GM21390 (cell line): ENCODE measurements around the gene TRUB1.
"Not testable (repeated sequence)": the region's sequence is repeated elsewhere in the genome, so short reads cannot be mapped to it uniquely, and the experiment has no call there.

Experiments
- ATAC-seq: cut with Tn5 transposase; IDR thresholded peaks from one replicate; pipeline ENCODE4 v1.9.1; 2021; ENCODE audit not compliant: unreplicated experiment

Gene TRUB1

GRCh38 chr10:114923551-114923950, 14.4 kb upstream of the TRUB1 start:
- no peak for ATAC-seq

DNA sequence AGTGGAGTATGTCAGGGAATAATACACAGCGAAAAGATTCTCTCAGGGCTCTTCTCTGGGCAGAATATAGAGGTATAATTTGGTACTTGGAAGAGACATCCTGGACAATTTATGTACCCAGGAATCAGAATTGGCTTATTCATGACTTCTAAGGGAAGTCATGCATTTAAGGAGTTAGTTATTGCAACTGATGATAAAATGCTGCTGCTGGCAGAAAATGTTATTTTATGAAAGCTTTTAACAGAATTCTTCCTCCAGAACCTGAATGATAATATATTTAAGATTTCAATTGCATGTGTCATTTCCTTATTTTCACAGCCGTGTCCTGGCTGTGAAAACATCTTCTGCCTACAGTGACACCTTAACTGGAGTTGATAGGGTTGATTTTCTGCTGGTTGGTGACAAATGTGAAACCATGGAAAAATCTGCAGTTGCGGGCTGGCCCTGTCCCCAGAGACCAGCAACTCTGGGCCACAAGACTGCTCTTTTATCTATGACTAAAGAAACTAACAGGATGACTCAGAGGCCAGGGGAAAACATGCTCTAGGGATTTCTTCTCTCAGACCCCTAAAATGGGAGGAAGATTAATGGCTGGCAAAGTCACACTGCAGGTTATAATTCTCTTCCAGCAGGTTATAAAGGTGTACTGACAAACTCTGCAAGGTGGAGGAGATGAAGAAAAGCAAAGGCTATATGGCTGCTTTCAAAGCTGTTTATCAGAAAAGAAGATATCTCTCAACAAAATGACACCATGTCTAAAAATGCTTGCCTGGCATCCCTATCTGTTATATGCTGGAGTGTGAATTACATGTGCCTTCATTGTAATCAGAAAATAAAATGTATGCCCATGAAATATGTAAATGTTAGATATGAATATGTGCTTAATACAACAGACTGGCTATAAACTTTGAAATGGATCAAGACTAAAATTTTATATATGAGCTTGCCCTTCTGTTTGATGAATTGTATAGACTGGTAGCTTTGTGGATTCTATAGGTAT, 12.1 kb upstream of the TRUB1 start:
- peak; percentile 83 for ATAC-seq

DNA sequence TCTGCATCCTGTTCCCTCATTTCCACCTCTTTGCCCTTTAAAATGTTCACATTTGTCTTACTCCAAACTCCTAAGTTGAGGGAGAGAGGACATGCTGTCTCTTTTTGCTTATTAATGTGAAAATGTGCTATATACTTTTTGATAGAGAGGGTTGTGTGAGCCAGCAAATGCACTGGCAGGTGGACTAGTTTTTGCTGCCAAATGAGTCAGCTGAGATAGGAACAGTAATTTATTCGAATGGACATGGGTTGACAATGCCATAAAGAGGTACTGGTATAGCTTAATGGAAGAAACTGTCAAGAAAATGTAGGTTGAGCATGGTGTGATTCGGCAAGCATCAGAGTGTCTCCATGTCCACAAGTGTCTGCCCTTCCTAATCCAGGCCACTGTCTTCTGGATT, 9.2 kb upstream of the TRUB1 start:
- ATAC-seq: no peak

- no peak for ATAC-seq
Observed at GRCh38 chr10:114930320-114930719, 7.7 kb upstream of the TRUB1 start.

- ATAC-seq: no peak
Observed at GRCh38 chr10:114931072-114931679, 6.8 kb upstream of the TRUB1 start.

- ATAC-seq: no peak
Observed at GRCh38 chr10:114932225-114932624, 5.8 kb upstream of the TRUB1 start.

DNA sequence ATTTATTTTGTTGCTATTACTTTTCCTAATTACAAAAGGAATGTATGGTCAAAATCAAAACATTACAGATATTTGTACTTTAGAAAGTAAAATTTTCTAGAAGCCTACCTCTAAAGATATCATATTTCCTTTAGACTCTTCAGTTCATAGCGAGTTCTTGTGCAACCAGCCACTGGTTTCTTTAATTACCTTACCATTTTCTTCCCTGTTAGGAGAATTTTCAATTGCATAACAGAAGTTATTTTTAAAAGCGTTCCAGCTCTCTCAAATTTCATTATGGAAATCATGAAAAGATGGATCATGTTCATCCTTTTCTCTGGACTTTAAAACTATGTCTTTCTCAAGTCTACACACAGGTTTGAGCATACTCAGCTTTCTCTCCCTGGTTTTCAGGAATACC, 5.0 kb upstream of the TRUB1 start:
- no peak for ATAC-seq

GRCh38 chr10:114933588-114933987, 4.4 kb upstream of the TRUB1 start:
- ATAC-seq: no peak

DNA sequence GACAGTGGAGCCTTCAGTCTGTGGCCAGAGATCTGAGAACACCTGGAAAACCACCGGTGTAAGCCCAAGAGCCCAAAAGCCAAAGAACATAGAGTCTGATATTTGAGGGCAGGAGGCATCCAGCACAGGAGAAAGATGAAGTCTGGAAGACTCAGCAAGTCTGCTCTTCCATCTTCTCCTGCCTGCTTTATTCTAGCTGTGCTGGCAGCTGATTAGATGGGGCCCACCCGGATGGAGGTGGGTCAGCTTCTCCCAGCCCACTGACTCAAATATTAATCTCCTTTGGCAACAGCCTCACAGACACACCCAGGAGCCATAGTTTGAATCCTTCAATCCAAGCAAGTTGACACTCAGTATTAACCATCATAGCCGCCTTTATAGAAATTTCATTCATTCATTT, 4.0 kb upstream of the TRUB1 start:
- ATAC-seq: not testable (repeated sequence)

DNA sequence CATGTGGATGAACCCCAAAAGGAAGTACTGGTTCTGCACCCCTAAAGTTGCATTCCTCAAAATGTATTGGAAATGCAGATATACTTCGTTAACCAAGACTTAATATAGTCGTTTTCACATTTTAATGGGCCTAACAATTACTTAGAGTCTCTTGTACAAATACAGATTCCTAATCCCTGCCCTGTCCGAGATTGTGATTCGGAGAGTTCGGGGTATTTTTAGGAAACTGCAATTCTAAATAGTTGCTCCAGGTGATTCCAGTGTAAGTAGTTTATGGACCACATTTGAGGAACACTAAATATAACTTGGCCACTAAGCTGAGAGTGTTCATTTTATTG, 830 bp downstream of the TRUB1 start:
- no peak for ATAC-seq

GRCh38 chr10:114940735-114941134, 2.7 kb downstream of the TRUB1 start:
- no peak for ATAC-seq

DNA sequence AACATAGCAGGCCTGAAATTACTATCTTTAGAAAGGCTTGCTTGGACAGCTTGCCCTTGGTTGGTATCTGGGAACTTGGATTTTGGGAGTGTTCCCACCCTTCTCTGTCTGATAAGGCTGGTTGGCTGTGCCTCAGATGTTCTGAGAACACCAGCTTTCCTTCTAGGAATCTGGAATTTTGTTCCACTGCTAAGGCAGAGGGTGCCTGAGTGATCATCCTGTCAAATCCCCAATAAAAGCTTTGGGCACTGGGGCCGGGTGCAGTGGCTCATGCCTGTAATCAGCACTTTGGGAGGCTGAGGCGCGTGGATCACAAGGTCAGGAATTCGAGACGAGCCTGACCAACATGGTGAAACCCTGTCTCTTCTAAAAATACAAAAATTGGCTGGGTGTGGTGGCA, 5.0 kb downstream of the TRUB1 start:
- ATAC-seq: no peak

DNA sequence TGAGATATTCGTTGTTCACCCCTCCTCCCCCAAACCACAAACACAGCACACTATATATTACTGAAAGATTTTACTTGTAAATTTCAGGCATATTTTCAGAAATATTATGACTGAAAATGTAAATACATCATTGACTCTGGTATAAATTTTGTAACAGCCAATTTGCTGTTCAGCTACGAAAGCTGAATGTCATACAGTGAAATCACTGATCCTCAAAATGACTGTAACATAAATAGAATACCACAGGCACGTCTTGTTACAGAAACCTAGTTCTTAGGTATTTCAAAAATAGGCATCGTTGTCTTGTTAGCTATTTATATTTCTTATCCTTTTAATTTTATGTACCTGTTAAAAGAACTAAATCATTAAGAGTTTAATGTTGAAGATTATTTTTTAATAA, 15.1 kb downstream of the TRUB1 start:
- ATAC-seq: peak; percentile 75

DNA sequence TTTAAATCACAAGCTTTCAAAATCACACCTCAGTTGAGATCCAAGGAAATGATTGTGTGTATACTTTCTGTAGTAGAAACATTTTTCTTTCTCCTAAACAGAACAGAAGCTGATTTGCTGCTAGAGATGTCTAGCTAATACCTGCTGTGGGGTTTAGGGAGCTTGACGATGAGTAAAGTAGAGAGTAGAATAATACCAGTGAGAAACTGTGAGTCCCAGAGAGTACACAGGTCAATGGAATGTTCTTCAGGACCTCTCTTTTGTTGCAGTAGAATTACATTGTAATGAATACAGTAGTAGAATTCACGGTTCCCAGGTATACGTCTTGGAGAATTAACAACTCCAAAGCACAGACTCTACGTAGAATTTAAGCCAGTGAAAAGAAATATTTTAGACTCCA, 18.0 kb downstream of the TRUB1 start:
- ATAC-seq: no peak

DNA sequence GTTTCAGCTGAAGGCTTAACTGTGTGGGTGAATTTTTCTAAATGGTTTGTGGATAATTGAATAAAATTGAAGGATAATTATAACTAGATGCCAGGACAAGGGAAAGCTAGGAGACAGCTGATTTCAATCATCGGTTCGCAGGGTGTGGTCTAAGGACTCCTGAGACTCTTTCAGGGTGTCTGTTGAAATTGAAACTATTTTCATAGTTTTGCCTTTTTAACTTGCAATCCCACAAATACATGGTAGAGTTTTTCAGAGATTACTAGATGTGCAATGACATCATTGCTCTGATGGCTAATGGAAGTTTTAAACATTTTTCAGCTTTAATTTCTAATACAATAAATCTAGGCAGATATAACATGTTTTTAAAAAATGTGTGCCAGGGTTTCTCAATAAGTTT, 18.5 kb downstream of the TRUB1 start:
- ATAC-seq: peak; percentile 52

- no peak for ATAC-seq
Observed at GRCh38 chr10:114957122-114957521, 19.1 kb downstream of the TRUB1 start.

- no peak for ATAC-seq
Observed at GRCh38 chr10:114957673-114958072, 19.7 kb downstream of the TRUB1 start.

- no peak for ATAC-seq
Observed at GRCh38 chr10:114962441-114962840, 24.4 kb downstream of the TRUB1 start.

GRCh38 chr10:114963908-114964307, 25.9 kb downstream of the TRUB1 start:
- no peak for ATAC-seq

GRCh38 chr10:114967071-114967470, 29.1 kb downstream of the TRUB1 start:
- ATAC-seq: no peak

- ATAC-seq: no peak
Observed at GRCh38 chr10:114970515-114970914, 32.5 kb downstream of the TRUB1 start.

- no peak for ATAC-seq
Observed at GRCh38 chr10:114973306-114973705, 35.3 kb downstream of the TRUB1 start.
